Stimulated activated CD8-positive, alpha-beta memory T cell treated with anti-CD3 and anti-CD28 coated beads, Interleukin-4, amount 100 ng/mL, for 1 hour (primary cell): ENCODE data around the gene RBM22.

Experiments used
- DNase-seq, 2 donors: peaks; one replicate each; pipeline ENCODE4 v3.0.0-alpha.2; 2020; ENCODE audit warnings: low read depth in 2 of 2, low spot score in 1 of 2

The RBM22 gene

DNA sequence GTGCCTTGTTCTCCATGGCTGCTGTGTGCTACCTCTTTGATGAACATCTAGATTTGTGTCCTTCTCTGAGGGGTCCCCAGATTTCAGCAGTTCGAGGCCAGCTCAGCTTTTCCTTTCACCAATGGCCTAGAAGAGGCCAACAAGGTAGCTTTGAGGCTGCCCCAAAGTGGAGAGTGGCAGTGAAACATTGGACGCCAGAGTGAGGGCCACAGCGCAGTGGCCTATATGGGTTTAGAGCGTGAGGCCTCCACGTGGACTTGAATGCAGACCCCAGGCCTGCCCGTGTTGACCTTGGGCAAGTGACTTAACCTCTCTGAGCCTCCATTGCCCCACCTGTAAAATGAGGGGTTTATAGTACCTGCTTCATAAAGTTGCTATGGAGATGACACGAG lies 28.0 kb downstream of the RBM22 start:
- no peak for DNase-seq

DNA sequence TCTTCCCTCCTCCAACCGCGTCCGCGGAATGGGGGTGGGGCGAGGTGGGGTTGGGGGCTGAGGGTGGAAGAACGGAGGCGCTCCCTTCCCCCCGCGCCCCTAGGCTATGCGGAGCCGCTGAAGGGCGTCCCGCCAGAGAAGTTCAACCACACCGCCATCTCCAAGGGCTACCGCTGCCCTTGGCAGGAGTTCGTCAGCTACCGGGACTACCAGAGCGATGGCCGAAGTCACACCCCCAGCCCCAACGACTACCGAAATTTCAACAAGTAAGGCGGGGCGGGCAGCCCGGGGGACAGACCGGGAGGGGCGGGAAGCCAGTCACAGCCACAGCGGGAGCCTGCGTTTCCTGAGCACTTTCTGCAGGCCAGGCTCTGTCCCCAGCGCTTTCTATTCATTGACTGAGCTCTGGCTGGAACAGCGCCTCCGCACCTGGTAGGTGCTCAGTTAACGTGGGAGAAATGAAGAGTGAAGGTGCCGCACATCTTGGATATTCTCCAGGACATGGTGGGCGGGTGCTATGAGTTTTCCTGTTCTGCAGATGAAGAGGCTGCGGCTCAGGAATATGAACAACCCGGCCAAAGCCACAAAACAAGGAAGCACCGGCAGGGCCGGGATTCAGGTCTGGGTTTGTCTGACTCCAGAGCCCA lies 28.5 kb downstream of the RBM22 start:
- DNase-seq: no peak

DNA sequence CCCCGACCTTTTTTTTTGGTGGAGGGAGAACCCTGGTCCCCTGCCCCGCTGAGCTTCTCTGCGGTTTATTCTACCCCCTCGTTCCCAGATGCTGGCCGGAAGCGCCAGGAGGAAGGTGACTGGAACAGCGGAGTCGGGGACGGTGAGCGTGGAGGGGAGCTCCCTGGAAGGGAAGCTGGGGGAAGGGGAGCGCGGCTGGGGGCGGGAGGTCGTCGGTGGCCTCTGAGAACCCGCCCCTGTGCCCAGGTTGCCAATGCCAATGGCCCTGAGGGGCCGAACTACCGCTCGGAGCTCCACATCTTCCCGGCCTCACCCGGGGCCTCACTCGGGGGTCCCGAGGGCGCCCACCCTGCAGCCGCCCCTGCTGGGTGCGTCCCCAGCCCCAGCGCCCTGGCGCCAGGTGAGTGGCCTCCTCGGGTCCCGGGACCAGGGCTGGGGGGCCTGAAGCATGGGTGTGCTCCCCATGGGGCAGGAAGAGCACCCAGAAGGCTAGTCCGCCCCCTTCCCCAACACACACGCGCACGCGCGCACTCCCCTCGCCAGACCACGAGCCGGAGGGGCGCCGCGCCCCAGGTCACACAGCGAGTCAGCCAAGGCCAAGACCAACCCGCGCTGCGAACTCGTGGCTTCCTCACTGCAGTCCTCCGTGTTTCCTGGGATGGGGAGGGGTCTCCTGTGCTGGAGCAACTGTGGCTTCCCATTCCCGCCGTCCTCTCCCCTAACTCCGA lies 29.2 kb downstream of the RBM22 start:
- DNase-seq: no peak

DNA sequence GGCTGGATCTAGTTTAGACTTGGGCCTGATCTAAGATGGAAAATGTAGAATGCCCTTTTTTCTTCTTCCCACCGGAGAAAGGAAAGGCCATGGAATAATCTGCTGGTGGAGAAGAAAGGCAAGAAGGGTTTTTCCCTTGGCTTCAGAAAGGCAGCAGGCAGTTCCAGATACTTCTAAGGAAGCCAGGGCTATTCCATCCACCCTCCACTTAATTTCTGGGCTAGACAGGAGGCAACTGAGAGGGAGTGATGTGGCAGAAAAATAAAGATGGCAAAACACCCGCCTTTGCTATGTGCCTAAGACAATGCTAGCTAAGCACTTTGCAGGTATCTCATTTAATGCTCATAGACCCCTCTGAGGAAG lies 29.9 kb downstream of the RBM22 start:
- no peak for DNase-seq

DNA sequence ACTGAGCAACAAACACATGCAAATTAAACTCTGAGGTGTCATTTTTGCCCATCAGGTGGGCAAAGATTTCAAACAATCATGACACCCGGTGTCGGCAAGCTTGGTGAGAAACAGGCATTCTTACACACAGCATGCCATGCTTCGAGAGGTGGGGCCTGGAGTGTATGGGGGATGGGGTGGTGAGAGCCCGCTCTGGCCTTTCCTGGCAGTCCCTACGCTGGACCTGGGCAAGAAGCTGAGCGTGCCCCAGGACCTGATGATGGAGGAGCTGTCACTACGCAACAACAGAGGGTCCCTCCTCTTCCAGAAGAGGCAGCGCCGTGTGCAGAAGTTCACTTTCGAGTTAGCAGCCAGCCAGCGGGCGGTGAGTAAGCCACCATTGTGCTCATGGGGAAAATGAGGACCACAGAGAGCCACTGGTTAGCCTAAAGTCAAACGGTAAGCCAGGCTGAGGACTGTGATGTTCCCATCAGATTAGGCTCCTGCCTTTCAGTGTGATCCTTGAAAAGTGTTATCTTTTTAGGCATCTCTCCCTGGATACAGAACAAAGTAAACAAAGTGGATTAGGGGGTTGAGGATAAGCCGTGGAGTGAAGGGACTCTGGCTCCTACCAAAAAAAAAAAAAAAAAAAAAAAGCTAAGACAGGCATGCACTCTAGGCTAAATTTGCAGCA lies 30.5 kb downstream of the RBM22 start:
- no peak for DNase-seq

DNA sequence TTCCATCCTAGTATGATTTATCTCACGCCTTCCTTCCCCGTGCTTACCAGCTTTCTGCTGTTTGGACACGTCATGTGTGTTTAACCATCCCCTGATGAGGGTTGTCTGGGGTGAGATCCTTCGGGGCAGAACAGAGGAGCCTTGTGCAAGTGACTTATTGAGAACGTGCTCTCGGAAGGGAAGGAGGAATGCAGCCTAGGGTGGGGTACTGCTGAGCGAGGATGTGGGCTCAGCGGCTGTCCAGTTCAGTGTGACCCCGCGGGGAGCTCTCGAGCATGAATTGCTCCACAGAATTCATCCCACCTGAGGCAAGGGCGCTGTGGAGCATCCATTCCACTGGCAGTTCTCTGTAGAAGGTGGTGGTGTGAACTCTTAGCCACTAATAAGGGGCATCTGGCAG lies 35.8 kb downstream of the RBM22 start:
- DNase-seq: no peak

DNA sequence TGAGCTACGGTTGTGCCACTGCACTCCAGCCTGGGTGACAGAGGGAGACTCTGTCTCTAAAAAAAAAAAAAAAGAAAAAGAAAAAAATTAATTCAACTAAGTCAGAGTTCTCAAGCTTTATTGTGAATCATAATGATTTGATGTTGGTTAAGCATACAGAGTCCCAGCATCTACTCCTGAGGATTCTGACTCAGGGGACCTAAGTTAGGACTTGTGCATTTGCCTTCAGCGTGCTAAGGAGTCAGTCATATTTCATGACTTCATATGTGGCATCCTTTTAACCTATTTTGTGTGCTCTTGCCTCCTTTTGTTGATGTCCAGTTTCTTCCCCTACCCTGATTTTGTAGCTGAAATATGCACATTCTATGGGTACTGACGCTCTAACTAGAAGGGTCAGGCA lies 36.9 kb downstream of the RBM22 start:
- DNase-seq: no peak

DNA sequence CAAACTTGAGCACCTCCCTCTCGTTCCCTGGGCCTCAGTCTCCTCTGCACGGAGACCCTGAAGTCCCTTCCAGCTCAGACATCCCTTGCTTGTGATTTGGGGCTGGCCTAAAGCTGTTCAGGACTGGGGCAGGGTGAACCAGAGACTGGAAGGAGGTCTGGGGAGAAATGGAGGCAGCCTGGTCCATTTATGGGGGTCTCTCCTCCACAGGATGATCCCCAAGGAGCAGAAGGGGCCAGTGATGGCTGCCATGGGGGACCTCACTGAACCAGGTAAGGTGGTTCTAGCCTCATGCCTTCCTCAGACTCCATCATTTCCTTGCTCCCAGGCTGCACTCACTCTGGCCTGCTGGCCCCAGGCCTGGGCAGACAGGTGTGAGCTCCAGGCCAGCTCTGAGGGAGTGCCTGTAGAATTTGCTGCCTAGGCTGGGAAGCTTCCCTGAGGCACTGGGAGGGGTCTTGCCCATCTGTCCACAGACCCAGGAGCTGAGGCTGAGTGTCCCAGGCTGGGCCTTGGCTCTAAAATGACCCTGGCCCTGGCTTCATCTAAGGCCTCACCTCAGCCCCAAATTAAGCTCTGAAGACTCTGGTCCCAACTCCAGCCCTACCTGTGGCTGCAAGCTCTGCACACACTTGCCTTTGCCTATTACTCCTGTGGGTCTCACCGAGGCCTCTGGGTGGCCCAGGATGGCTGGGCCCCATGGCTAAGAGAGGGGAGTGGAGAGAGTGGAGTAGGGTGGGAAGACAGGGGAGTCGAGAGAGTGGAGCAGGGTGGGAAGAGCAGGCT lies 37.9 kb downstream of the RBM22 start:
- no peak for DNase-seq

DNA sequence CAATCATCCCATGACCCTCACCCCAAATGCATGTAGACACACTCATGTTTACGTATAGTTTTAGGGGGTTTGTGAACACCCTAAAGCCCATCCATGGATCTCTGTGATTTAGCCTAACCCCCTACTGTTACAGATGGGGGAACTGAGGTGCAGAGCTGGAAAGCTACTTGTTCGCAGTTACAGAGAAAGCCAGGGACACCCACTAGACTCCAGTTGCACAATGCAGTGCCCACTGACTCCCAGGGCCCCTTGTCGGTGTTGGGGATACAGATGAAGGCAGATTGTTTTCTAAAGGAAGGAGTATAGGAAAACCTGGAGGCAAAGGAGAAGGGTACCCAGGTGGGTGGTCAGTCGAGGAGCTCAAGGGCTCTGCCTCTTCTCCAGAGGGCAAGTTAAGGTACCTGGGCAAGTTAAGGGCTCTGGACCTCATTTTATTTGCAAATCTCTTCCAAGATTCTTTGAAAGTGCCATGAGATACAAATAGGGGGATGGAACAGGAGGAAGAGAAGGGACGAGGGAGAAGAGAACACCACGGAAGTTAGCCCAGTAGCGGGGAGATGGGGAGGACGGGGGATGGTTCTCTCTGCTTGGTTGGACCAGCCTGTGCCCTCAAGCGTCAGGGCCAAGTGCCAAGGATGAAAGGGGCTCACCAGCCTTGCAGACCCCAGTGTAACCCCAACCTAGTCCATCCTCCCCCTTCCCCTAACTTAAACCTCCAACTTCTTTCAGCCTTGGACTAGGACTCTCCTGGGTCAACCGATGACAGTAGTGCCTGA lies 38.9 kb downstream of the RBM22 start:
- DNase-seq: no peak

DNA sequence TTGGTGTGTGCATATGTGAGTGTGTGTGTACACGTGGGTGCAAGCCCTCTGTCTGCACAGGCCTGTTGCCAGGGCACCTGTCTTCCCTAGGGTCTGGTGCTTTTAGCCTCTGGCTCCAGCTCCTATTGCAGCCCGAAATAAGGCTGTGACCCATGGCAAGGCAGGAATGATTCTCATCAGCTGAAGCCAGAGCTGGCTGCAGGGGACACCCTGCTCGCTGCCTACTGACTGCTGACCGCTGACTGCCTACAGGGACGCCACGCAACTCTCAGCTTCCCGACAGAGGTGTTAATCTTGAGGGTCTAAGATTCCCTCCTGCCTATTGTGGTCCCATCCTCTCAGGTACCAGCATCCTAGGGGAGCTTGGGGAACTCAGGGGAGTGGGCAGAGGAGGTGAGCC lies 39.8 kb downstream of the RBM22 start, which contains the start of gene MYOZ3:
TSS of gene MYOZ3 (plus strand) at position 166 of the 400 bp plus-strand sequence. CDS start 1,691 bp downstream, outside the sequence.
- DNase-seq: no peak

DNA sequence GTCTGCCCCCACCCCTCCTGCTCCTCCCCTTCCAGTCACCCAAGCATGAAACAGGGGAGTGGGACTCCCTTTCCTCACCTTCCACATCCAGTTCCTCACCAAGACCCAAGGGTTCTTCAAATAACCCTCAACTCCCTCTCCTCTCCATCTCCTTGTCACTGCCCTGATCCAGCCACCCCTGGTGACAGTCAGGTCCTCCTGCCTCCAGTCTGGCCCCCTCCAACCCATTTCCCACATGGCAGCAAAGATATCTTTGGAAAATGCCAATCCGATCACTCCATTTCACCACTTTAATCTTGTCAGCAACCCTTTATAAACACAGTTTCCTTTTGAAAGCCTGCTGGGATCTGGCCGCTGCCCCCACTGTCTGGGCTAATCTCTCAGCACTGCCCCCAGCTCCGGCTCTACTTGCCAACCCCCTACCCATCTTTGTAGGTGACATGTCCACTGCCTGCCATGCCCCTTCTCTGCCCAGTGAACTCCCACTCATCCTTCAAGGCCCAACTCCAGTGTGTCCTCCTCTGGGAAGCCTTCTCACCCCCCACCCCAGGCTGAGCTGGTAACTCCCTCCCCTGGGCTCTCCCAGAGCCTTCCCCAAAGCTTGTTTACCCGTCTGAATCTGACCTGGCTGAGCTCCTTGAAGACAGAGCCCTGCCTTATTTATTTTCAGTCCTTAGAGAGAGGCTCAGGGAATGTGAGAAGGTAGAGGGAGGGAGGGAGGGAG lies 40.6 kb downstream of the RBM22 start:
- DNase-seq: no peak

DNA sequence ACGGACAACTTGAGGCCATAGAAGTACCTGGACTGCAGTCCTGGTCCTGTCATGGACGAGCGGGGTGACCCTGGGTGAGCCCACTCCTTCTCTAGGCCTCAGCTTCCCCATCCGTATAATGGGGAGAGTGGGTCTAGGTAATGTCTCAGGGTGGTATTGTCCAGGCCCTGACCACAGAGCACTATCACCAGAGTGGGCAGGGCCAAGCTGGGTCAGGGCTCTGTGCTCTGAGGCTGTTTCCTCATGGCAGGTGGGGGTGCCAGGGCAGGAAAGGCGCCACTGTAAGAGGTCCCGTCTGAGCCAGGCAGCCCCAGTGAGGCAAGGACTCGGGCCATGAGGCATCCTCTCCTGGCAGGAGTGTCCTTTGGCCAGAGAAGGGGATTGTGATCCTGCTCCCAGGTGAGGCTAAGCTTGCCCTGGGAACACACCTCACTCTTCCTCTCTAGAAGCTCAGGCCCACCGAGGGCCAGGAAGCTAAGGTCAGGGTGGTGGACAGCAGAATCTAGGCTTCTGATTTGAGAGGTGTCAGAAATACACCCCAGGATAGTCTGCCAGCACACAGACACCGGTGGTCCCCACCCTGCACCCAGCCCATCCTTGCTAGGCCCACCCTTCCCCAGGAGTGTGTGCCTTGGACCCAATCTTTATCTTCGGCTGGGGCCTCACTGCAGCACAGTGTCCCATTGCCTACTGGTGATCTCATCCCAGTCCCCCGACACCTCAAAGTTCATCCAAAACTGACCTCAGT lies 41.3 kb downstream of the RBM22 start:
- DNase-seq: no peak

DNA sequence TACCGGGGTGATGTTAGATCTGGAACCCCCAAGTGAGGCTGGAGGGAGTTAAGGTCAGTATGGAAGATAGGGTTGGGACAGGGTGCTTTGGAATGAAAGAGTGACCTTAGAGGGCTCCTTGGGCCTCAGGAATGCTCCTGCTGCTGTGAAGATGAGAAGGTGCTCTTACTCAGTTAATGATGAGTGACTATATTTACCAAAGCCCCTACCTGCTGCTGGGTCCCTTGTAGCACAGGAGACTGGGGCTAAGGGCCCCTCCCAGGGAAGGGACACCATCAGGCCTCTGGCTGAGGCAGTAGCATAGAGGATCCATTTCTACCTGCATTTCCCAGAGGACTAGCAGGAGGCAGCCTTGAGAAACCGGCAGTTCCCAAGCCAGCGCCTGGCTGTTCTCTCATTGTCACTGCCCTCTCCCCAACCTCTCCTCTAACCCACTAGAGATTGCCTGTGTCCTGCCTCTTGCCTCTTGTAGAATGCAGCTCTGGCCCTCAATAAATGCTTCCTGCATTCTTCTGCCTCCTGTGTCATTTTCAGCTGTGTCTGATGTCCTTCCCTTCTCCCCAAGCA lies 42.1 kb downstream of the RBM22 start:
- DNase-seq: no peak

DNA sequence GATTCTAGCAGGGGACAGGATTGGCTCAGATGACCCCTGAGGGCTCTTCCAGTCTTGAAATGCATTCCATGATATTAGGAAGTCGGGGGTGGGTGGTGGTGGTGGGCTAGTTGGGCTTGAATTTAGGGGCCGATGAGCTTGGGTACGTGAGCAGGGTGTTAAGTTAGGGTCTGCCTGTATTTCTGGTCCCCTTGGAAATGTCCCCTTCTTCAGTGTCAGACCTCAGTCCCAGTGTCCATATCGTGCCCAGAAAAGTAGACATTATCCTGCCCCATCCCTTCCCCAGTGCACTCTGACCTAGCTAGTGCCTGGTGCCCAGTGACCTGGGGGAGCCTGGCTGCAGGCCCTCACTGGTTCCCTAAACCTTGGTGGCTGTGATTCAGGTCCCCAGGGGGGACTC lies 42.7 kb downstream of the RBM22 start:
- DNase-seq: no peak

DNA sequence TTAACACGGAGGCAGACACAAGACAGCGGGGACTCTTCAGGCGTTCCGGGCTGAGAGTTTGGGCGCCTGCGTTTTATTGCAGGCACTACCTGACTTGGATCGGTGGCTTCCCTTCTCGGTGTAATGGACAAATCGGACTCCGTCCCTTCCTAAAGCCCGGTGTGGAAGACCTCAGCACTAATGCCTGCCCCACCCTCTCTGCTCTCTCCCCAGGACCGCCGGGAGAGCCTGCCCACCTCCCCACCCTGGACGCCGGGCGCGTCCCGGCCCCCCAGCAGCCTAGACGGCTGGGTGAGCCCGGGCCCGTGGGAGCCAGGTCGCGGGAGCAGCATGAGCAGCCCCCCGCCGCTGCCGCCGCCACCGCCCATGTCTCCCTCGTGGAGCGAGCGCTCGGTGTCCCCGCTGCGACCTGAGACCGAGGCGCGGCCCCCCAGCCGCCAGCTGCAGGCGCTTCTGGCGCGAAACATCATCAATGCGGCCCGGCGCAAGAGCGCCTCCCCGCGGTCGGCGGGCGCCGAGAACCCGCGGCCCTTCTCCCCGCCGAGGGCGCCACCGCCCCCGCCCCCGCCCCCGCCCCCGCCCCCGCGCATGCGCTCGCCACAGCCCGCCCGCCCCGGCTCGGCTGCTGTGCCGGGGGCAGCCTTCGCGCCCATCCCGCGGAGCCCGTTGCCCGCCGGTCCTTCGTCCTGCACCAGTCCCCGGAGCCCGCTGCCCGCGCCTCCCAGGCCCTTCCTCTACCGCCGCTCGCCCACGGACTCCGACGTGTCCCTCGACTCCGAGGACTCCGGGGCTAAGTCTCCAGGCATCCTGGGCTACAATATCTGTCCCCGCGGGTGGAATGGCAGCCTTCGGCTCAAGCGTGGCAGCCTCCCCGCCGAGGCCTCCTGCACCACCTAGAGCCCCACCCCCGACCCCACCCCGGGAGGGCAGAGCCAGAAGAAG lies 44.4 kb downstream of the RBM22 start:
- peak; percentile 46 to 65 for DNase-seq

DNA sequence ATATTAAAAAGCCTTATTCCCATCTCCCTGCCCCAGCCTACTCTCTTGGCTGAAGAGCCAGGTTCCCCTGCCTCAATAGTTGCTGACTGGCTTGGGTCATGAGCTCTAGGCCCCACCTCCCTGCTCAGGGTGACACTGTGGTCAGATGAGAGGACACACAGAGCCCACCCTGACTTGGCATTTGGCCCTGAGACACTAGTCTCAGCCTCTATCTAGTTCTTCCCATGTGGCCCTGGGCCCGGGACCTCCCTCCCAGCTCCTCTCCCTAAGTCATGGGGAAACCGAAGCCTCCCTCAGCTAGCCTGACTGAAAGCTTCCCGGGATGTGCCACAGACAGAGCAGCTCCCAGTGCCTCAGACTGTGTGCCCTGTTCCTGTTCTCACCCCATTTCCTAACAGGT lies 45.6 kb downstream of the RBM22 start:
- DNase-seq: no peak

DNA sequence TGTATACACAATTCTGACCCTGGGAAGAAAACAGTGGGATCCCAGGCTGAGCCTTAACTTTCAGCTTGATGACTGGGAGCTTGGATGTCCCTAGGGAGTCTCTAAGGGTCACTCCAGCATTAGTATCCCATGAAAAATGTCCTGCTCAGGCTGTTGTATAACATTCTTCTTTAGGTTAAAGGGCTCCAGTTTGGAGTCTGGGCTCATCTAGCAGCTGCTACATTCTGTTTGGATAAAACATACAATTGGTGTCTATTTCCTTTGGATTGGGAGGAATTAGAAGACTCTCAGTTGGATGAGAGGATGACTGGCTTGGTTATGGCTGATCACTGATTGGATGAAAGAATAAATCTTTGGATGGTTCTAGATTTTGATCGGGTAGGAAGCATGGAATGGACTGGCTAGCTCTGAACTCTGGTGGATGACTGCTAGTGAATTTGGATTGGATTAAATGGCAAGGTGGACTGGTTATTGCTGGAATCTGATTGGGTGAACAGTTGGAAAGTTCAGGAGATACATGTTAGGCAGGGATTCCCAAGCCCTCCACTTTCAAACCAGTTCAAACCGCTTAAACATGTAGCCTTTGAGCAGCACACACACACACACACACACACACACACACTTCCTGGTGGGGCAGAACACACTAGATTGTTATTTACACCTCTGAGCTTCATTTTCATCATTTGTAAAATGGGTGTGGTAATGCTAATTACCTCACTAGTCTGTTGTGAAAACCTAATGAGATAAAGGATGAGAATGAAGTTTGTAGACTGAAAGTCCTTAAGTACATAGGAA lies 46.9 kb downstream of the RBM22 start:
- no peak for DNase-seq
